Stomach (tissue), 9 donors: ENCODE results near the gene SIGLEC6. TPM values are rescaled to one million over a fixed set of nuclear protein-coding genes. Genes with fewer than 3 reads are reported as not detected.
A peak's percentile ranks its signal among the peaks of the same experiment; 100 is the strongest.

Source experiments
- DNase-seq, 2 donors: peaks; one replicate each; pipeline versions ENCODE4 v3.0.0 to v3.0.0-alpha.2; 2013 to 2019
- H3K27ac ChIP-seq, 5 donors: fragments of 200-600 bp in 4 of 5; sonication (generic) in 4 of 5; one replicate each; pipeline ENCODE4 v1.5.1; 2013 to 2019; ENCODE audit warnings: mild to moderate bottlenecking in 1 of 5, moderate library complexity in 1 of 5
- H3K27me3 ChIP-seq, 3 donors: fragments of 200-600 bp; sonication (generic); one replicate each; pipeline ENCODE4 v1.5.1; 2017 to 2019; ENCODE audit warnings: mixed run types in 1 of 3
- H3K36me3 ChIP-seq, 4 donors: fragments of 200-600 bp; sonication (generic); 1 replicate in 3 of 4; 2 replicates in 1 of 4; pipeline ENCODE4 v1.5.1; 2016 to 2019
- H3K4me1 ChIP-seq, 4 donors: fragments of 200-600 bp; sonication (generic); one replicate each; pipeline ENCODE4 v1.5.1; 2016 to 2019
- H3K4me3 ChIP-seq, 4 donors: fragments of 200-600 bp; sonication (generic) in 3 of 4; one replicate each; pipeline ENCODE4 v1.5.1; 2016 to 2019; ENCODE audit warnings: mild to moderate bottlenecking in 1 of 4
- H3K9me3 ChIP-seq, 4 donors: fragments of 200-600 bp; sonication (generic); one replicate each; pipeline ENCODE4 v1.5.1; 2016 to 2019
- CTCF ChIP-seq, 7 experiments: fragments of 450-650 bp in 4 of 7; fragments of 200-600 bp in 3 of 7; sonication (generic) in 3 of 7; IDR thresholded peaks; one replicate each; pipeline ENCODE4 v1.5.1; 2016 to 2019; ENCODE audit warnings: antibody characterized with exemption in 7 of 7, control low read depth in 2 of 7, mild to moderate bottlenecking in 1 of 7
- EP300 ChIP-seq: sonication (generic); formaldehyde crosslinking; IDR thresholded peaks from one replicate; pipeline ENCODE4 v1.6.1; 2017; ENCODE audit warnings: antibody characterized with exemption
- POLR2A ChIP-seq, 4 donors: fragments of 450-650 bp; IDR thresholded peaks; one replicate each; pipeline ENCODE4 v1.6.1; 2016; ENCODE audit warnings: antibody characterized with exemption in 4 of 4, control low read depth in 2 of 4, mild to moderate bottlenecking in 1 of 4, moderate library complexity in 1 of 4
- POLR2AphosphoS5 ChIP-seq, 3 donors: sonication (generic); formaldehyde crosslinking; IDR thresholded peaks; one replicate each; pipeline ENCODE4 v1.6.1; 2016; ENCODE audit warnings: antibody characterized with exemption in 3 of 3
- WGBS, 5 donors: extraction: QIAGEN DNeasy Blood & Tissue Kit in 3 of 5; methylation state at CpG; one replicate each; pipeline versions ENCODE4 v1.1.5 to v1.1.7; 2013 to 2018; 5-methylcytosine and 5-hydroxymethylcytosine counted together
- intact Hi-C: fragments of 100-400 bp; cut with DNase I; formaldehyde crosslinking; loops from one replicate; pipeline ENCODE4 v1.15.1; 2023; ENCODE audit warnings: low total_unique reads
- polyA plus RNA-seq, 3 donors: library from polyadenylated mRNA; stranded (reverse); fragments of 200-250 nt; gene quantifications; one replicate each; pipeline ENCODE4 v1.2.3, GENCODE V29; 2013
- total RNA-seq, 5 donors: library from RNA; depleted of rRNA; stranded (reverse); fragments of >200 nt; gene quantifications; one replicate each; pipeline versions ENCODE4 v1.1.0 to v1.2.3, GENCODE V29; 2014 to 2016
- donor health status: healthy with polysubstance abuse.
- donor health status: Bipolar disorder and iron deficiency.
- donor health status: healthy.

The SIGLEC6 gene
- total and polyA plus RNA-seq, 8 donors: 0.50 to 7.1 (median 2.4) TPM; not detected in 5

- H3K27me3 ChIP-seq: peaks cover 0 to 77% (median 9%) of the 10 kb centered on the region in 3 donors
- no peak overlapping the region for H3K27ac ChIP-seq
- no peak overlapping the region for H3K4me3 ChIP-seq
- no peaks in the 10 kb centered on the region for H3K9me3 ChIP-seq
- no peaks in the 10 kb centered on the region for H3K36me3 ChIP-seq
- no peak for DNase-seq
- TF ChIP-seq POLR2A (IDR thresholded peaks at IDR 0.05): no peak
- no peak for TF ChIP-seq EP300
- no peak for TF ChIP-seq POLR2AphosphoS5 (IDR thresholded peaks at IDR 0.05)
- no peak for TF ChIP-seq CTCF (IDR thresholded peaks at IDR 0.05)
- no peaks in the 10 kb centered on the region for H3K4me1 ChIP-seq
- intact Hi-C loops: no loop called here
- 21 to 39% (median 24%) methylated on average over 4 of the region's 4 CpGs for WGBS, 5 donors
Measured at GRCh38 chr19:51560339-51560738, 28.9 kb upstream of the SIGLEC6 start.

GRCh38 chr19:51559240-51559639, 27.8 kb upstream of the SIGLEC6 start:
- H3K4me1 ChIP-seq: no peaks in the 10 kb centered on the region
- no peak overlapping the region for H3K4me3 ChIP-seq
- intact Hi-C loops: no loop called here
- WGBS, 5 donors: 33 to 81% (median 65%) methylated on average over 1 of the region's 1 CpG
- TF ChIP-seq EP300 (no peak), CTCF (IDR thresholded peaks at IDR 0.05) (no peak), POLR2A (IDR thresholded peaks at IDR 0.05) (no peak)
- no peaks in the 10 kb centered on the region for H3K36me3 ChIP-seq
- no peaks in the 10 kb centered on the region for H3K9me3 ChIP-seq
- H3K27ac ChIP-seq: no peak overlapping the region
- peaks cover 0 to 75% (median 6%) of the 10 kb centered on the region in 3 donors for H3K27me3 ChIP-seq
- no peak for DNase-seq

- no peak overlapping the region for H3K4me3 ChIP-seq
- H3K27me3 ChIP-seq: peaks cover 0 to 78% (median 6%) of the 10 kb centered on the region in 3 donors
- intact Hi-C loops: no loop called here
- H3K36me3 ChIP-seq: no peaks in the 10 kb centered on the region
- WGBS, 5 donors: 7 to 12% (median 10%) methylated on average over 20 of the region's 20 CpGs
- peak; percentile 45 to 90 for DNase-seq
- H3K27ac ChIP-seq: no peak overlapping the region
- no peaks in the 10 kb centered on the region for H3K4me1 ChIP-seq
- TF ChIP-seq POLR2A (IDR thresholded peaks at IDR 0.05): no peak
- no peak for TF ChIP-seq EP300
- TF ChIP-seq POLR2AphosphoS5 (IDR thresholded peaks at IDR 0.05): no peak
- TF ChIP-seq CTCF (IDR thresholded peaks at IDR 0.05): no peak
- H3K9me3 ChIP-seq: peaks cover 0 to 11% (median 0%) of the 10 kb centered on the region in 4 donors
Measured at GRCh38 chr19:51552996-51553725, 21.7 kb upstream of the SIGLEC6 start.

GRCh38 chr19:51552608-51552995, 21.1 kb upstream of the SIGLEC6 start:
- WGBS, 5 donors: 4 to 42% (median 17%) methylated on average over 1 of the region's 1 CpG; no CpG with 5 or more reads in 1 of the 5 donors

More at GRCh38 chr19:51552608-51552995, 21.1 kb upstream of the SIGLEC6 start:
- H3K4me1 ChIP-seq: no peaks in the 10 kb centered on the region
- no peak for TF ChIP-seq EP300
- no peak for TF ChIP-seq CTCF (IDR thresholded peaks at IDR 0.05)
- no peak for TF ChIP-seq POLR2A (IDR thresholded peaks at IDR 0.05)
- TF ChIP-seq POLR2AphosphoS5 (IDR thresholded peaks at IDR 0.05): no peak
- no peak overlapping the region for H3K4me3 ChIP-seq
- H3K9me3 ChIP-seq: peaks cover 0 to 11% (median 0%) of the 10 kb centered on the region in 4 donors
- no peaks in the 10 kb centered on the region for H3K36me3 ChIP-seq
- no peak overlapping the region for H3K27ac ChIP-seq
- H3K27me3 ChIP-seq: peaks cover 0 to 78% (median 6%) of the 10 kb centered on the region in 3 donors
- intact Hi-C loops: no loop called here
- no peak for DNase-seq
